Liver (tissue), 9 donors: ENCODE measurements around the gene CACNA1I. TPM values are rescaled to one million over a fixed set of nuclear protein-coding genes. Genes with fewer than 3 reads are reported as not detected.

Source experiments
- DNase-seq: peaks from one replicate; pipeline ENCODE4 v3.0.0-alpha.2; 2017; ENCODE audit warnings: low spot score
- H3K27ac ChIP-seq, 2 donors: one replicate each; pipeline ENCODE4 v1.7.0; 2013; ENCODE audit warnings: inconsistent platforms in 2 of 2, low read length in 2 of 2, control low read depth in 1 of 2, low read depth in 1 of 2, mild to moderate bottlenecking in 1 of 2
- H3K27me3 ChIP-seq, 4 donors: one replicate each; pipeline versions ENCODE4 v1.6.1 to v1.7.0; 2013; ENCODE audit warnings: low read length in 3 of 4, inconsistent platforms in 1 of 4, mild to moderate bottlenecking in 1 of 4, moderate library complexity in 1 of 4; ENCODE audit not compliant: control insufficient read depth in 4 of 4, insufficient read depth in 4 of 4
- H3K36me3 ChIP-seq, 4 donors: one replicate each; pipeline versions ENCODE4 v1.6.1 to v1.7.0; 2013; ENCODE audit warnings: low read length in 3 of 4, mild to moderate bottlenecking in 3 of 4, low read depth in 1 of 4, moderate library complexity in 1 of 4; ENCODE audit not compliant: control insufficient read depth in 4 of 4, insufficient read depth in 3 of 4
- H3K4me1 ChIP-seq, 4 donors: one replicate each; pipeline versions ENCODE4 v1.6.1 to v1.7.0; 2013; ENCODE audit warnings: low read length in 3 of 4, mild to moderate bottlenecking in 3 of 4, moderate library complexity in 1 of 4; ENCODE audit not compliant: control insufficient read depth in 4 of 4, insufficient read depth in 4 of 4
- H3K4me3 ChIP-seq, 3 donors: one replicate each; pipeline versions ENCODE4 v1.6.1 to v1.7.0; 2013; ENCODE audit warnings: low read length in 3 of 3, control low read depth in 1 of 3, low read depth in 1 of 3, mild to moderate bottlenecking in 1 of 3
- H3K9ac ChIP-seq, 2 donors: one replicate each; pipeline ENCODE4 v1.7.0; 2013; ENCODE audit warnings: low read length in 2 of 2, mild to moderate bottlenecking in 2 of 2, moderate library complexity in 2 of 2, control low read depth in 1 of 2, low read depth in 1 of 2
- H3K9me3 ChIP-seq, 4 donors: one replicate each; pipeline versions ENCODE4 v1.6.1 to v1.7.0; 2013; ENCODE audit warnings: low read length in 3 of 4; ENCODE audit not compliant: control insufficient read depth in 4 of 4
- EGR1 ChIP-seq, 2 donors: IDR thresholded peaks; 2 replicates each; pipeline ENCODE4 v1.6.1; 2016 to 2018; ENCODE audit warnings: antibody characterized with exemption in 2 of 2, low read depth in 2 of 2
- FOXA1 ChIP-seq: IDR thresholded peaks from 2 replicates; pipeline ENCODE4 v1.6.1; 2016; ENCODE audit warnings: antibody characterized with exemption
- FOXA2 ChIP-seq: IDR thresholded peaks from 2 replicates; pipeline ENCODE4 v1.6.1; 2016; ENCODE audit warnings: antibody characterized with exemption
- GABPA ChIP-seq, 2 donors: IDR thresholded peaks in 1 of 2; conservative IDR thresholded peaks in 1 of 2; 2 replicates each; pipeline ENCODE4 v1.6.1; 2016; ENCODE audit warnings: antibody characterized with exemption in 2 of 2, mild to moderate bottlenecking in 1 of 2, moderate library complexity in 1 of 2
- HNF4A ChIP-seq, 2 donors: conservative IDR thresholded peaks; 2 replicates each; pipeline ENCODE4 v1.6.1; 2016; ENCODE audit warnings: antibody characterized with exemption in 2 of 2, mild to moderate bottlenecking in 2 of 2
- JUND ChIP-seq, 2 donors: IDR thresholded peaks; 2 replicates each; pipeline ENCODE4 v1.6.1; 2016; ENCODE audit warnings: antibody characterized with exemption in 2 of 2
- NR2F2 ChIP-seq: IDR thresholded peaks from 2 replicates; pipeline ENCODE4 v1.6.1; 2016; ENCODE audit warnings: antibody characterized with exemption
- RAD21 ChIP-seq, 2 donors: IDR thresholded peaks; 2 replicates each; pipeline ENCODE4 v1.6.1; 2016; ENCODE audit warnings: antibody characterized with exemption in 2 of 2, mild to moderate bottlenecking in 2 of 2
- REST ChIP-seq: IDR thresholded peaks from 2 replicates; pipeline ENCODE4 v1.6.1; 2016; ENCODE audit warnings: antibody characterized with exemption, mild to moderate bottlenecking
- RXRA ChIP-seq, 2 donors: IDR thresholded peaks; 2 replicates each; pipeline ENCODE4 v1.6.1; 2017 to 2018; ENCODE audit warnings: antibody characterized with exemption in 2 of 2, mild to moderate bottlenecking in 1 of 2
- SP1 ChIP-seq: IDR thresholded peaks from 2 replicates; pipeline ENCODE4 v1.6.1; 2018; ENCODE audit warnings: antibody characterized with exemption, mild to moderate bottlenecking
- TAF1 ChIP-seq: conservative IDR thresholded peaks from 2 replicates; pipeline ENCODE4 v1.6.1; 2016; ENCODE audit warnings: antibody characterized with exemption, mild to moderate bottlenecking
- YY1 ChIP-seq: IDR thresholded peaks from 2 replicates; pipeline ENCODE4 v1.6.1; 2016; ENCODE audit warnings: antibody characterized with exemption, mild to moderate bottlenecking
- WGBS: extraction: QIAGEN DNeasy Blood & Tissue Kit; methylation state at CpG from one replicate; pipeline ENCODE4 v1.1.7; 2013; 5-methylcytosine and 5-hydroxymethylcytosine counted together
- polyA plus RNA-seq, 2 donors: library from polyadenylated mRNA; stranded (reverse) in 1 of 2; unstranded in 1 of 2; fragments of 200-250 nt in 1 of 2; fragments of >200 nt in 1 of 2; fragmentation: Nextera tagmentation in 1 of 2; extraction: Ambion mirVana in 1 of 2; gene quantifications; one replicate each; pipeline versions ENCODE4 v1.2.1 to v1.2.3, GENCODE V29; 2013 to 2015
- total RNA-seq, 2 donors: library from RNA; depleted of rRNA; stranded (reverse); fragments of >200 nt; gene quantifications; one replicate each; pipeline ENCODE4 v1.2.3, GENCODE V29; 2014
- TF ChIP-seq, protein P1 (sequence below): IDR thresholded peaks from 2 replicates; pipeline ENCODE4 v1.6.1; 2016; ENCODE audit warnings: antibody characterized with exemption
- TF ChIP-seq, protein P2 (sequence below): IDR thresholded peaks from 2 replicates; pipeline ENCODE4 v1.6.1; 2016; ENCODE audit warnings: antibody characterized with exemption
- TF ChIP-seq, protein P3 (sequence below): fragments of 150-350 bp; IDR thresholded peaks from 2 replicates; pipeline ENCODE4 v1.5.1; 2017; ENCODE audit warnings: improper control_type of control experiment, low read depth, low read length; ENCODE audit not compliant: missing input control
- donor health status: healthy.
- donor health status: healthy.
- donor health status: healthy.
- donor health status: healthy.
- donor health status: healthy.

Gene CACNA1I
- total and polyA plus RNA-seq, 4 donors: under 0.01 to 0.14 (median 0.01) TPM; not detected in 1

DNA sequence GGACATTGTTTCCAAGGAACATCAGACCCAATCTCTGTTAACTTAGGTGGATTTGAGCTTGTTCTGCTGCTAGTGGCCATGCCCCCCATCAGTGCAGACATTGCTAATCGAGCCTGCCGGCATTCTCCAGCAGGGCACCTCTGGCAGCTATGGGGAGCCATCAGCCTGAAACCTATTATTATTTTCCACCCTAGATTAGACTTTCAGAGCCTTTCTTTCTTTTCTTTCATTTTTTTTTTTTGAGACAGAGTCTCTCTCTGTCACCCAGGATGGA is 4.9 kb downstream of the CACNA1I start:
- Histone ChIP-seq H3K9ac (no peak overlapping the region), H3K36me3 (no peaks in the 10 kb centered on the region), H3K27me3 (peaks cover 0 to 3% (median 0%) of the 10 kb centered on the region in 4 donors), H3K27ac (no peak overlapping the region), H3K4me1 (no peaks in the 10 kb centered on the region), H3K9me3 (no peaks in the 10 kb centered on the region), H3K4me3 (no peak overlapping the region)
- 93% methylated on average over 2 of the region's 2 CpGs for WGBS
- no peak for TF ChIP-seq JUND (IDR thresholded peaks at IDR 0.05)
- DNase-seq: no peak

- no peak overlapping the region for H3K9ac ChIP-seq
- no peak overlapping the region for H3K27ac ChIP-seq
- no peaks in the 10 kb centered on the region for H3K36me3 ChIP-seq
- TF ChIP-seq TAF1: no peak
- TF ChIP-seq GABPA (IDR thresholded peaks at IDR 0.05 in 1 of 2, conservative IDR thresholded peaks at IDR 0.05 in 1 of 2): no peak
- TF ChIP-seq YY1: no peak
- TF ChIP-seq, protein P1, sequence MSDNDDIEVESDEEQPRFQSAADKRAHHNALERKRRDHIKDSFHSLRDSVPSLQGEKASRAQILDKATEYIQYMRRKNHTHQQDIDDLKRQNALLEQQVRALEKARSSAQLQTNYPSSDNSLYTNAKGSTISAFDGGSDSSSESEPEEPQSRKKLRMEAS: no peak
- no peak for TF ChIP-seq RXRA (IDR thresholded peaks at IDR 0.05)
- no peak for TF ChIP-seq EGR1 (IDR thresholded peaks at IDR 0.05; ENCODE audit: low read depth in 2 of 2)
- TF ChIP-seq JUND (IDR thresholded peaks at IDR 0.05): no peak
- no peak for DNase-seq
- H3K4me1 ChIP-seq: no peaks in the 10 kb centered on the region
- no peak overlapping the region for H3K4me3 ChIP-seq
- 90% methylated on average over 4 of the region's 4 CpGs for WGBS
- no peaks in the 10 kb centered on the region for H3K9me3 ChIP-seq
- H3K27me3 ChIP-seq: peaks cover 0 to 3% (median 0%) of the 10 kb centered on the region in 4 donors
Measured at GRCh38 chr22:39576027-39576426, 5.5 kb downstream of the CACNA1I start.

GRCh38 chr22:39577366-39577765 is 6.8 kb downstream of the CACNA1I start:
- Histone ChIP-seq H3K4me3 (no peak overlapping the region), H3K27me3 (peaks cover 0 to 6% (median 0%) of the 10 kb centered on the region in 4 donors), H3K9ac (no peak overlapping the region), H3K36me3 (no peaks in the 10 kb centered on the region), H3K4me1 (no peaks in the 10 kb centered on the region), H3K27ac (no peak overlapping the region), H3K9me3 (no peaks in the 10 kb centered on the region)
- WGBS: 83% methylated on average over 21 of the region's 21 CpGs
- no peak for TF ChIP-seq NR2F2
- no peak for TF ChIP-seq EGR1 (IDR thresholded peaks at IDR 0.05; ENCODE audit: low read depth in 2 of 2)
- TF ChIP-seq JUND (IDR thresholded peaks at IDR 0.05): no peak
- no peak for TF ChIP-seq FOXA2
- no peak for TF ChIP-seq SP1
- no peak for TF ChIP-seq TAF1
- TF ChIP-seq RXRA (IDR thresholded peaks at IDR 0.05): no peak
- no peak for TF ChIP-seq HNF4A (conservative IDR thresholded peaks at IDR 0.05)
- TF ChIP-seq FOXA1: no peak
- TF ChIP-seq, protein P2, sequence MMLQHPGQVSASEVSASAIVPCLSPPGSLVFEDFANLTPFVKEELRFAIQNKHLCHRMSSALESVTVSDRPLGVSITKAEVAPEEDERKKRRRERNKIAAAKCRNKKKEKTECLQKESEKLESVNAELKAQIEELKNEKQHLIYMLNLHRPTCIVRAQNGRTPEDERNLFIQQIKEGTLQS: no peak
- TF ChIP-seq, protein P1: no peak
- TF ChIP-seq REST: no peak
- no peak for TF ChIP-seq YY1
- TF ChIP-seq RAD21 (IDR thresholded peaks at IDR 0.05): no peak
- TF ChIP-seq, protein P3, sequence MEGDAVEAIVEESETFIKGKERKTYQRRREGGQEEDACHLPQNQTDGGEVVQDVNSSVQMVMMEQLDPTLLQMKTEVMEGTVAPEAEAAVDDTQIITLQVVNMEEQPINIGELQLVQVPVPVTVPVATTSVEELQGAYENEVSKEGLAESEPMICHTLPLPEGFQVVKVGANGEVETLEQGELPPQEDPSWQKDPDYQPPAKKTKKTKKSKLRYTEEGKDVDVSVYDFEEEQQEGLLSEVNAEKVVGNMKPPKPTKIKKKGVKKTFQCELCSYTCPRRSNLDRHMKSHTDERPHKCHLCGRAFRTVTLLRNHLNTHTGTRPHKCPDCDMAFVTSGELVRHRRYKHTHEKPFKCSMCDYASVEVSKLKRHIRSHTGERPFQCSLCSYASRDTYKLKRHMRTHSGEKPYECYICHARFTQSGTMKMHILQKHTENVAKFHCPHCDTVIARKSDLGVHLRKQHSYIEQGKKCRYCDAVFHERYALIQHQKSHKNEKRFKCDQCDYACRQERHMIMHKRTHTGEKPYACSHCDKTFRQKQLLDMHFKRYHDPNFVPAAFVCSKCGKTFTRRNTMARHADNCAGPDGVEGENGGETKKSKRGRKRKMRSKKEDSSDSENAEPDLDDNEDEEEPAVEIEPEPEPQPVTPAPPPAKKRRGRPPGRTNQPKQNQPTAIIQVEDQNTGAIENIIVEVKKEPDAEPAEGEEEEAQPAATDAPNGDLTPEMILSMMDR: no peak
- no peak for DNase-seq
